HepG2 (cell line): ENCODE measurements around the gene FADD. TPM values are rescaled to one million over a fixed set of nuclear protein-coding genes. Genes with fewer than 3 reads are reported as not detected.

ENCODE experiments used
- CHD4 ChIP-seq: fragments of 200-600 bp; sonication (generic); IDR thresholded peaks from 2 replicates; pipeline ENCODE4 v1.7.0; 2017; ENCODE audit warnings: mild to moderate bottlenecking, low read length, borderline replicate concordance
- FOSL2 ChIP-seq: sonication (generic); formaldehyde crosslinking; IDR thresholded peaks from 2 replicates; pipeline ENCODE4 v1.4.0; 2020; ENCODE audit warnings: missing genetic modification reagents
- GTF2F1 ChIP-seq: fragments of 150-350 bp; IDR thresholded peaks from 2 replicates; pipeline ENCODE4 v1.6.1; 2014; ENCODE audit warnings: low read length
- HCFC1 ChIP-seq: fragments of 150-350 bp; IDR thresholded peaks from 2 replicates; pipeline ENCODE4 v1.6.1; 2014; ENCODE audit warnings: low read depth, low read length
- HMG20B ChIP-seq: conservative IDR thresholded peaks from 2 replicates; pipeline ENCODE4 v1.6.1; 2016; ENCODE audit warnings: missing genetic modification reagents, missing compliant biosample characterization
- HNRNPUL1 ChIP-seq: fragments of 200-400 bp; formaldehyde crosslinking; IDR thresholded peaks from 2 replicates; pipeline ENCODE4 v1.6.1; 2017; ENCODE audit warnings: low read depth, mild to moderate bottlenecking, low read length, moderate library complexity
- KDM5A ChIP-seq: fragments of 200-600 bp; sonication (generic); IDR thresholded peaks from 2 replicates; pipeline ENCODE4 v1.7.0; 2018; ENCODE audit warnings: antibody characterized with exemption, mild to moderate bottlenecking, low read length, borderline replicate concordance
- KMT2A ChIP-seq: sonication (generic); formaldehyde crosslinking; IDR thresholded peaks from 2 replicates; pipeline ENCODE4 v1.4.0; 2020; ENCODE audit warnings: missing genetic modification reagents
- MIER2 ChIP-seq: IDR thresholded peaks from 2 replicates; pipeline ENCODE4 v1.6.1; 2016; ENCODE audit warnings: missing biosample characterization, missing genetic modification reagents
- PHF8 ChIP-seq: sonication (generic); formaldehyde crosslinking; IDR thresholded peaks from 2 replicates; pipeline ENCODE4 v1.5.0; 2020; ENCODE audit warnings: missing genetic modification reagents
- REPIN1 ChIP-seq: sonication (generic); formaldehyde crosslinking; IDR thresholded peaks from 2 replicates; pipeline ENCODE4 v1.8.0; 2022; ENCODE audit warnings: missing genetic modification reagents, low read depth, mild to moderate bottlenecking, borderline replicate concordance
- RXRB ChIP-seq: IDR thresholded peaks from 2 replicates; pipeline ENCODE4 v1.6.1; 2016; ENCODE audit warnings: borderline replicate concordance, missing genetic modification reagents, missing compliant biosample characterization
- SCMH1 ChIP-seq: sonication (generic); formaldehyde crosslinking; IDR thresholded peaks from 2 replicates; pipeline ENCODE4 v1.9.0; 2021; ENCODE audit warnings: missing genetic modification reagents, mild to moderate bottlenecking, borderline replicate concordance
- STAT5B ChIP-seq: sonication (generic); formaldehyde crosslinking; IDR thresholded peaks from 2 replicates; pipeline ENCODE4 v1.4.0; 2020; ENCODE audit warnings: missing genetic modification reagents
- TBL1XR1 ChIP-seq: fragments of 150-350 bp; IDR thresholded peaks from 2 replicates; pipeline ENCODE4 v1.6.1; 2014; ENCODE audit warnings: borderline replicate concordance, low read length; ENCODE audit not compliant: partially characterized antibody
- TMF1 ChIP-seq: sonication (generic); formaldehyde crosslinking; IDR thresholded peaks from 2 replicates; pipeline ENCODE4 v1.8.1; 2022; ENCODE audit warnings: low read depth, missing genetic modification reagents
- TP53 ChIP-seq: sonication (generic); formaldehyde crosslinking; conservative IDR thresholded peaks from 2 replicates; pipeline ENCODE4 v1.4.0; 2020; ENCODE audit warnings: missing genetic modification reagents
- ZFP36 ChIP-seq: fragments of 150-350 bp; IDR thresholded peaks from 2 replicates; pipeline ENCODE4 v1.6.1; 2018; ENCODE audit warnings: borderline replicate concordance, low read length, low read depth; ENCODE audit not compliant: partially characterized antibody
- ZNF430 ChIP-seq: sonication (generic); formaldehyde crosslinking; IDR thresholded peaks from 2 replicates; pipeline ENCODE4 v1.9.0; 2021; ENCODE audit warnings: mild to moderate bottlenecking, missing genetic modification reagents
- ZNF558 ChIP-seq: sonication (generic); formaldehyde crosslinking; IDR thresholded peaks from 2 replicates; pipeline ENCODE4 v1.9.0; 2022; ENCODE audit warnings: mild to moderate bottlenecking, missing genetic modification reagents, borderline replicate concordance
- ZNF572 ChIP-seq: sonication (generic); formaldehyde crosslinking; IDR thresholded peaks from 2 replicates; pipeline ENCODE4 v1.5.1; 2020; ENCODE audit warnings: mild to moderate bottlenecking, missing genetic modification reagents
- ZNF614 ChIP-seq: IDR thresholded peaks from 2 replicates; pipeline ENCODE4 v1.6.1; 2018; ENCODE audit warnings: missing biosample characterization, missing genetic modification reagents, inconsistent platforms, borderline replicate concordance
- ZNF75D ChIP-seq: sonication (generic); formaldehyde crosslinking; IDR thresholded peaks from 2 replicates; pipeline ENCODE4 v1.8.1; 2023; ENCODE audit warnings: missing genetic modification reagents, mild to moderate bottlenecking, borderline replicate concordance
- ZNF878 ChIP-seq: sonication (generic); formaldehyde crosslinking; IDR thresholded peaks from 2 replicates; pipeline ENCODE4 v1.8.1; 2023; ENCODE audit warnings: mild to moderate bottlenecking, missing genetic modification reagents, moderate library complexity
- polyA plus RNA-seq, 8 experiments: library from polyadenylated mRNA; depleted of rRNA in 3 of 8; stranded (reverse) in 7 of 8; unstranded in 1 of 8; fragments of >200 nt; fragmentation: Illumina TruSeq in 4 of 8; extraction: Trizol in 4 of 8; gene quantifications; 2 replicates each; pipeline versions ENCODE4 v1.2.1 to v1.2.3, GENCODE V29; 2011 to 2016; ENCODE audit warnings: low read depth in 4 of 8, missing spikeins in 1 of 8, mixed read lengths in 1 of 8; ENCODE audit not compliant: insufficient read depth in 1 of 8
- total RNA-seq, 5 experiments: library from RNA; depleted of rRNA; stranded (reverse); fragments of >200 nt; fragmentation: Illumina TruSeq; extraction: Trizol; gene quantifications; 2 replicates each; pipeline ENCODE4 v1.2.3, GENCODE V29; 2016; ENCODE audit warnings: low read depth in 1 of 5
- TF ChIP-seq, protein P1 (sequence below): sonication (generic); formaldehyde crosslinking; IDR thresholded peaks from 2 replicates; pipeline ENCODE4 v1.4.0; 2020; ENCODE audit warnings: mild to moderate bottlenecking, missing genetic modification reagents
- TF ChIP-seq, protein P2 (sequence below): sonication (generic); formaldehyde crosslinking; IDR thresholded peaks from 2 replicates; pipeline ENCODE4 v1.8.1; 2023; ENCODE audit warnings: mild to moderate bottlenecking, missing genetic modification reagents, borderline replicate concordance

The FADD gene
- total and polyA plus RNA-seq, 2 of the 13 experiments (the other 11 are each of a cell fraction or from before 2014, with no cell fraction given): 14.2 to 22.2 TPM

DNA sequence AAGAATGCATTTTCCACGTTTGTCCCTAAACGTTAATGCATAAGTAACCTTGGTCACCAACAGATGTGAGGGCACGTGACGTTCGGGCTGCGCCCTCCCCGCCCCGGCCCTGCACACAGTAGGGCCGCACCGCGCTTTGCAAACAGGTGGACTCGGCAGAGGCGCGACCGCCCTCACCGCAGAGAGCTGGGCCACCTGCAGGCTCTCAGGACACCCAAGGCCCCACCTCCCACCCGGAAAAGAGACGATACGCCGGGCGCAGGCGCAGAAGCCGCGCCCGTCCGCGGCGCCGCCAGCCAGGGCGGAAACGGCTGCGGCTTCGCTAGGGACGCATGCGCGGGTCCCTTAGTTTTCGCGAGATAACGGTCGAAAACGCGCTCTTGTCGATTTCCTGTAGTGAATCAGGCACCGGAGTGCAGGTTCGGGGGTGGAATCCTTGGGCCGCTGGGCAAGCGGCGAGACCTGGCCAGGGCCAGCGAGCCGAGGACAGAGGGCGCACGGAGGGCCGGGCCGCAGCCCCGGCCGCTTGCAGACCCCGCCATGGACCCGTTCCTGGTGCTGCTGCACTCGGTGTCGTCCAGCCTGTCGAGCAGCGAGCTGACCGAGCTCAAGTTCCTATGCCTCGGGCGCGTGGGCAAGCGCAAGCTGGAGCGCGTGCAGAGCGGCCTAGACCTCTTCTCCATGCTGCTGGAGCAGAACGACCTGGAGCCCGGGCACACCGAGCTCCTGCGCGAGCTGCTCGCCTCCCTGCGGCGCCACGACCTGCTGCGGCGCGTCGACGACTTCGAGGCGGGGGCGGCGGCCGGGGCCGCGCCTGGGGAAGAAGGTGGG is at the start of gene FADD (continued):
- peak; percentile 88; the same call in 1 of the 2 replicates for TF ChIP-seq ZNF572 (CRISPR knock-in tag)
- TF ChIP-seq SCMH1 (CRISPR knock-in tag): no peak
- 0 out of 2 replicates have a peak, but pooled peaks have one; percentile 20 for TF ChIP-seq ZNF614
- TF ChIP-seq, protein P1, sequence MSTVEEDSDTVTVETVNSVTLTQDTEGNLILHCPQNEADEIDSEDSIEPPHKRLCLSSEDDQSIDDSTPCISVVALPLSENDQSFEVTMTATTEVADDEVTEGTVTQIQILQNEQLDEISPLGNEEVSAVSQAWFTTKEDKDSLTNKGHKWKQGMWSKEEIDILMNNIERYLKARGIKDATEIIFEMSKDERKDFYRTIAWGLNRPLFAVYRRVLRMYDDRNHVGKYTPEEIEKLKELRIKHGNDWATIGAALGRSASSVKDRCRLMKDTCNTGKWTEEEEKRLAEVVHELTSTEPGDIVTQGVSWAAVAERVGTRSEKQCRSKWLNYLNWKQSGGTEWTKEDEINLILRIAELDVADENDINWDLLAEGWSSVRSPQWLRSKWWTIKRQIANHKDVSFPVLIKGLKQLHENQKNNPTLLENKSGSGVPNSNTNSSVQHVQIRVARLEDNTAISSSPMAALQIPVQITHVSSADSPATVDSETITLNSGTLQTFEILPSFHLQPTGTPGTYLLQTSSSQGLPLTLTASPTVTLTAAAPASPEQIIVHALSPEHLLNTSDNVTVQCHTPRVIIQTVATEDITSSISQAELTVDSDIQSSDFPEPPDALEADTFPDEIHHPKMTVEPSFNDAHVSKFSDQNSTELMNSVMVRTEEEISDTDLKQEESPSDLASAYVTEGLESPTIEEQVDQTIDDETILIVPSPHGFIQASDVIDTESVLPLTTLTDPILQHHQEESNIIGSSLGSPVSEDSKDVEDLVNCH (CRISPR knock-in tag): no peak
- TF ChIP-seq HMG20B (CRISPR knock-in tag): no peak
- 0 out of 2 replicates have a peak, but pooled peaks have one; percentile 57 for TF ChIP-seq ZNF558 (CRISPR knock-in tag)
- no peak; the same call in 1 of the 2 replicates for TF ChIP-seq ZNF878 (CRISPR knock-in tag)
- TF ChIP-seq TMF1: 0 out of 2 replicates have a peak, but pooled peaks have one; percentile 57
- TF ChIP-seq, protein P2, sequence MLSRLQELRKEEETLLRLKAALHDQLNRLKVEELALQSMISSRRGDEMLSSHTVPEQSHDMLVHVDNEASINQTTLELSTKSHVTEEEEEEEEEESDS: 0 out of 2 replicates have a peak, but pooled peaks have one; percentile 79
- TF ChIP-seq ZNF430: no peak; the same call in 1 of the 2 replicates
- no peak; the same call in 1 of the 2 replicates for TF ChIP-seq MIER2 (CRISPR knock-in tag)
- TF ChIP-seq REPIN1 (CRISPR knock-in tag): 0 out of 2 replicates have a peak, but pooled peaks have one; percentile 48
- no peak for TF ChIP-seq HNRNPUL1
- peak; percentile 75 for TF ChIP-seq KDM5A
- peak; percentile 84 for TF ChIP-seq PHF8
- TF ChIP-seq TBL1XR1: no peak
- TF ChIP-seq GTF2F1: no peak
- TF ChIP-seq RXRB (CRISPR knock-in tag): 0 out of 2 replicates have a peak, but pooled peaks have one; percentile 29
- TF ChIP-seq STAT5B (CRISPR knock-in tag): no peak
- TF ChIP-seq HCFC1: peak; percentile 62; the same call in 1 of the 2 replicates
- TF ChIP-seq ZNF75D (CRISPR knock-in tag): no peak
- peak; percentile 84 for TF ChIP-seq KMT2A (CRISPR knock-in tag)
- TF ChIP-seq FOSL2 (CRISPR knock-in tag): peak; percentile 72
- TF ChIP-seq CHD4: 0 out of 2 replicates have a peak, but pooled peaks have one; percentile 54
- TF ChIP-seq ZFP36: no peak
- peak; percentile 85 for TF ChIP-seq TP53 (CRISPR knock-in tag)
